GM13976 (cell line): ENCODE measurements around the gene FAM236A.
"Not testable (repeated sequence)": the region's sequence is repeated elsewhere in the genome, so short reads cannot be mapped to it uniquely, and the experiment has no call there.

Experiments used
- DNase-seq: peaks from one replicate; pipeline ENCODE4 v3.0.0; 2012; ENCODE audit warnings: low spot score
- in situ Hi-C: fragments of 300-500 bp; cut with MboI; formaldehyde crosslinking; loops from one replicate; pipeline ENCODE4 v1.12.0; 2022; ENCODE audit warnings: low sequenced_read_pairs, mixed read lengths, inconsistent platforms; ENCODE audit not compliant: unreplicated experiment

FAM236A gene

DNA sequence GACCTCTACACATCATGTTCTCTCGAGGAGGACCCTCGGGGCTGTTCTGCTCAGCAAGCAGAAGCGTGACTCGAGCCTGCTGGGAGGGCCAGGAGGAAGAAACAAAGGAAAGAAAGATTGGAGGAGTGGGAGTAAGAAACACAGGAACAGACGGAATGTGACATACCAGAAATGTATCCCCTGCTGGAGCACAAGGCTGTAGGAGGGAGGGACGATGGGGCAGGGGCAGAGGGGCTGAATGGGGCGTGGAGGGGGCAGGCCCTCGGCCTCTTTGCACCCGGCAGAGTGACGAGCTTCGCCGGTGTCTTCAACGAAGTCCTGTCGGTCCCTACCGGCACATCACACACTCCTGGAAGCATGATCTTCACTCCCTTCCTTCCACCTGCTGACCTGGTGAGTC lies at the start of gene FAM236A:
Gene FAM236A (plus strand): TSS at position 301 of the 400 bp plus-strand sequence. CDS start 57 bp downstream, at position 358.
- in situ Hi-C loops, DNase-seq: not testable (repeated sequence)

DNA sequence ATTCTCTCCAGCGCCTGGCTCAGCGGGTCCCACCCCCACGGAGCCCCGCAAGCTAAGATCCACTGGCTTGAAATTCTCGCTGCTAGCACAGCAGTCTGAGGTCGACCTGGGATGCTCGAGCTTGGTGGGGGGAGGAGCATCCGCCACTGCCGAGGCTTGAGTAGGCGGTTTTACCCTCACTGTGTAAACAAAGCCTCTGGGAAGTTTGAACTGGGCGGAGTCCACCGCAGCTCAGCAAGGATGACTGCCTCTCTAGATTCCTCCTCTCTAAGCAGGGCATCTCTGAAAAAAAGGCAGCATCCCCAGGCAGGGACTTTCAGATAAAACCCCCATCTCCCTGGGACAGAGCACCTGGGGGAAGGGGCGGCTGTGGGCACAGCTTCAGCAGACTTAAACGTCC lies 48.3 kb upstream of the FAM236A start:
- DNase-seq, in situ Hi-C loops: not testable (repeated sequence)

DNA sequence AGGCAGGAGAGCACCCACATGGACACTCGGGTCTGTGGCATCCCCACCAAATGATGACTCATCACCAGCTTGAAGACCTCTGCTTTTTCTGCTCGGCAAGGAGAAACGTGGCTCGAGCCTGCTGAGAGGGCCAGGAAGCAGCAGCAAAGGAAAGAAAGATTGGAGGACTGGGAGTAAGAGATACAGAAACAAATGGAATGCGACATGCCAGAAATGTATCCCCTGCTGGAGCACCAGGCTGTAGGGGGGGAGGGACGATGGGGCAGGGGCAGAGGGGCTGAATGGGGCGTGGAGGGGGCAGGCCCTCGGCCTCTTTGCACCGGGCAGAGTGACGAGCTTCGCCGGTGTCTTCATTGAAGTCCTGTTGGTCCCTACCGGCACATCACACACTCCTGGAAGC lies 25.7 kb upstream of the FAM236A start, which contains the start of gene FAM236C:
Gene FAM236C (plus strand): TSS at position 301 of the 400 bp plus-strand sequence. CDS start 100 bp downstream, outside the sequence.
- in situ Hi-C loops, DNase-seq: not testable (repeated sequence)

DNA sequence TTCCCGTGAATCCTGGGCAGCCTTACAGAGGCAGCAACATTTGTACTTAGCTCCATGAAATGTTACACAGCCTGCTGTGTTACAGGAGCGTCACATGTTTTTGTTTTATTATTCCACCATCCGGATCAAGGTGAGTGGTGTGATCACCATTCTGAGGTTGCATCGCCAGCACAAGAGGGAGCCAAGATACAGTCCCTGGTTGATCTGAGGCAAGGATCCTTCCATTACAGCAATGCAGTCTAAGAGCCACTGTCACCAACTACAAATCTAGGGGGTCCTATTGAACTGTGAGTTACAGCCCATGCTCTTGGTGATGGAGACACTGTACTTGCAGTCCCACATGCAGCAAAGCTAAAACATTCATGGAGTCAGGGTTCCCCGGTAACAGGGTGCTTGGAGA lies 21.9 kb upstream of the FAM236A start:
- DNase-seq, in situ Hi-C loops: not testable (repeated sequence)

DNA sequence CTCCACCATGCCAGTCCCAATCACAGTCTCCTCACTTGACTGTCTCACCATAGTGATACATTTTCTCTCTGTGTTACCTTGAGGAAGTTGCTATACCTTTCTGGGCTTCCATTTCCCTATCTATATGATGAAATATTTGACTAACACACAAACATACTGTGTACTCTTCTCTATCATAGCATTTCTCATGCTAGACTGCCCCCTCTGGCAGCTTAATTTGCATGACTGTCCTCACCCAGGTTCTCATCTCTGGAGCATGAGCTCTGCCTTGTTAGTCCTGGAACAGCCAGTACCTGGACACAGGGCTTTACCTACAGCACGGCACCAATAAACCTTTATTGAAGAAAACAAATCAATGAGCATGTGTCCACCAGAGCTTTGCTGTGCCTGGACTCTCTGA lies 5.7 kb upstream of the FAM236A start:
- in situ Hi-C loops, DNase-seq: not testable (repeated sequence)

DNA sequence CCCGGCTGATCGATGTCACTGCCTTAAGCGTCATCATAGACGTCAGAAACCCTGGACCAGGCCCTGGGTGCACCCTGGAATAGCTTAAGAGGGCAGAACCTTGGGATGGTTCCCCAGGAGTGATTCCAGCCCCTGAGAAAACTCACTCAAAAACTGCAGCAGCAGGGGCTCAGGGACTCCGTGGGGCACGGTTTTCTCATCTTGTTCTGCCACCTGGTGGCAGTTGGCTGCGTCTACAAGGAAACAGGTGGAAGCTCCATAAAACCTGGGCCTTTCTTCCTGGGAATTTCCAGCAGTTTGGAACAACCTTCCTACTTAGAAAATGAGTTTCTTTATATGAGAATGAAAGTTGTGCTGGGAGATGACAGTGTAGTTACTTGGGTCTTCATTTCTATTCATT lies 1.6 kb upstream of the FAM236A start:
- in situ Hi-C loops, DNase-seq: not testable (repeated sequence)

DNA sequence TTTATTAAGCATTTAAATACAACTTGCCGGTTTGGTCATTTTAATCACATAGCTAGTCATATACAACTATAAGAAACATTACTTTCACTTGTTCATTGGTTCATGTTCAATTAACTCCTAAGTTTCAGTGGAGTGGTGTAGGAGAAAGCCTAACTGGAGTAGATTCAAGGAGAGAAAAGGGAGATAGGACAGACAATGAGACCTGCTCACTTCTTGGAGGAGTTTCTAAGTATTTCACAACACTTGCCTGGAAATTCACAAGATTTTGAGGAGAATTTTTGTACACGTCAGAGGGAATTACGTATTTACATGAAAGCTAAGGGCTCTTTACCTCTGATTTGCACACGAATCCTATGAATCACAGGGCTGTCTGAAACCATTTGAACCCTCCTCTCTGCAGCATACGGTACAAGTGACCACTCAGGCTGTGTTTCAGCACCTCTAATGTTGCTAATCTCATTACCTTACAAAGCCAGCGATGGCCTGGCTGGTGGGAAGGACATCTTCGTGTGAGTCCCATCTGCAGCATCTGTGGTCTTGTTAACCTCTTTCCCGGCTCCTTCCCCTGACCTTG lies 1.0 kb upstream of the FAM236A start:
- in situ Hi-C loops, DNase-seq: not testable (repeated sequence)

DNA sequence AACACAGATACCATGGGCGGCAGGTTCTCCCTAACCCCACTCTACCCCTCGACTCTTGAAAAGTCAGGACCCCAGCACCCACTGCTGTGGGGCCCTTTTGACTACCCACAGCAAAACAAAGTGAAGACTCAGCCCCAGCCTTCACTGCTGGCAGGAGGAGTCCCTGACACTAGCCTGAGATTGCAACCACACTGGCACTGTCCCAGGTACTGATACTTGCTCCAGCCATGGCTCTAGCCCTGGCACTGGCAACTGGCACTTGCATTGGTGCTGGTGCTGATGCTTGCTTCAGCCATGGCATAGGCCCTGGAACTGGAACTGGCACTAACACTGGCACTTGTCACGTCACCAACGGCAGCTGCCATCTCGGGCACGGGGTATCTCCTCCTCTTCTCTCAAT lies 4.3 kb downstream of the FAM236A start:
- in situ Hi-C loops: not testable (repeated sequence)

DNA sequence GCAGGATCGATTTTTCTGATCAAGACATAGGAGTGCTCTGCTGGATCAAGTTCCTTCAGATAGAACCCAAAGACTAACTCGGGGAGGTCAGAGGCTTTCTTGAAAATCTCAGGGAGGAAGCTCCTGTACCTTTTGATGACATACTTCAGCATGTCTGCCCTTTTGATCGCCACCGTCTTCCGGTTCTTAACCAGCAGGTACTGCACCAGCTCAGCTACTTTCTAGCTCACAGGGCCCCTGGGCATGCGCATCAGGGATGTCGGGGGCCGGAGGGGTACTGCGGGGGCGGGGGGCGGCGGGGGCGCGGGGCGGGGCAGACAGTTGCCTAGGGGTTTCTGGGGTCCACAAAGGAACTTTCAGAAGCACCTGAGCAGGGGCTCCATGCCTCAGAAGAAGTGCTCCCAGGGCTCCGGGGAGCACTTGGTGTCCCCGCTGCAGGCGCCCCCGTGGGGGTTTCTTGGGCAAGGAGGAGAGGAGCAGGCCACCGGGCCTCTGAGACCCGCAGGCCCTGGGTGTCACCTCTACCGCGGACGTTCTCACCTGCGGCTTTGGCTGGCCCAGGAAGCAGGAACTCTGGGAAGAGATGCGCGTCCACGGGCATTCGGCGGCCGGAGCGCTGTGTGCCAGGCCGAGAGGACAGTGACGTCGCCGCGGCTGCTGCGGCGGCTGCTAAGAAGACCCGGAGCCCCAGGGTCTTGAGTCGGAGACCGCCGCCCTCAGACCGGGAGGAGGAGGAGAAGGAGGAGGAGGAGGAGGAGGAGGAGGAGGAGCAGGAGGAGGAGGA lies 5.2 kb downstream of the FAM236A start:
- DNase-seq, in situ Hi-C loops: not testable (repeated sequence)

More for the DNA sequence above, 4.3 kb downstream of the FAM236A start:
- not testable (repeated sequence) for DNase-seq

DNA sequence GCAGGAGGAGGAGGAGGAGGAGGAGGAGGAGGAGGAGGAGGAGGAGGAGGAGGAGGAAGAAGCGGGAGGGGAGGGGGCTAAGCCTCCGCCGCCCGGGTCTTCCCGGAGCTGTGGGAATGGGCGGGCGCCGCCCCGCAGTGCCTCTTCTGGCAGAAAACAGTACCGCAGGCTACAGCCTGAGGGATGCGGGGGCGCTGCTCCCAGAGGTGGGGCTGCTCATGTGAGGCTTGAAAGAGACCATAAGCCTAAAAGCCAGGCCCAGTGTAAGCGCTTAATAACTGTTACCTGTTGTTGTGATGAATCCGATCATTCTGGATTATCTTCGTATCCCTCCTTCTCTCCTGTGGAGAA lies 5.8 kb downstream of the FAM236A start, which contains the start of gene DMRTC1:
Gene DMRTC1 (minus strand): TSS at position 19 of the 351 bp plus-strand sequence. CDS start 68,143 bp downstream, outside the sequence.
- in situ Hi-C loops, DNase-seq: not testable (repeated sequence)

DNA sequence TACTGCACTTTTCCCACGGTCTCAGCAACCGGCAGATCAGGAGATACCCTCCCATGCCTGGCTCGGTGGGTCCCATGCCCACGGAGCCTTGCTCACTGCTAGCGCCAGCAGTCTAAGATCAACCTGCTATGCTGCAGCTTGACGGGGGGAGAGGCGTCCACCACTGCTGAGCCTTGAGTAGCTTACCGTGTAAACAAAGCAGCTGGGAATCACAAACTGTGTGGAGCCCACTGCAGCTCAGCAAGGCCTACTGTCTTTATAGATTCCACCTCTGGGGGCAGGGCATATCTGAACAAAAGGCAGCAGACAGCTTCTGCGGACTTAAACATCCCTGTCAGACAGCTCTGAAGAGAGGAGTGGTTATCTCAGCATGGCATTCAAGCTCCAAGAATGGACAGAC lies 22.0 kb downstream of the FAM236A start:
- DNase-seq, in situ Hi-C loops: not testable (repeated sequence)

DNA sequence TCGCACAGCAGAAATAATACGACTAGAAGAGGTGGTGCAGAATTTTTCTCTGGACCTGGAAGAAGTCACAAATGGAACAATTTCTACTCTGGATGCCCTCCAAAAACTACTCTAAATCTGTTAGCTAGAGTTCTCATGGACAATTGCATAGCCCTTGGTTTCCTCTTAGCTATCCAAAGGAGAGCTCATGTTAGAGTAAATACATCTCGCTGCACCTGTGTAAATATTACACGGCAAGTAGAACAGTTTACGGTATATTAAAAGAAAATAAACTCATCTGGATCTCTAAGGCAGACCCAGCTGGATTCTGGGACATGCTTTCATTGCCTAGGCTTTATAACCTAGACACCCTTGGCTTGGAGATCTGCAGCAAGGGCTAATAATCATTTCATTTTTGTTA lies 33.9 kb downstream of the FAM236A start:
- DNase-seq, in situ Hi-C loops: not testable (repeated sequence)

DNA sequence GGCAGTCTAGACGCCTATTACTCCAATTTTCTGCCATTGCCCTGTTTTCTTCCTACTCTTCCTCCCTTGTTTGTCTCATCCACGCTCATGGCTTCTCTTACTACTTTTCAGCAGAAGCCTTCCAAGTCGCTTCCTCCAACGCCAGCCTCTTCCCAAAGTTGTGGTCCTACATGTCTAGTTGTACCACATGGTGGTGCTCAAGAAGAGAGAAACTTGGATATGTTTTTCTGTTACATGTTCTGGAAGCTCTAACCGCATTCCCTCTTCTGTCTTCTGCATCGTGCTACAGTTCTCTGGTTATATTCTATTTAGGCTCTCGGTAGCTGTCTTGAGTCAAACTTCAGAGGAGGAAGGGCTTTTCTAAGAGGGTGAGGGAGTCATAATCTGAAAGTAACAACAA lies 36.9 kb downstream of the FAM236A start:
- in situ Hi-C loops: not testable (repeated sequence)

DNA sequence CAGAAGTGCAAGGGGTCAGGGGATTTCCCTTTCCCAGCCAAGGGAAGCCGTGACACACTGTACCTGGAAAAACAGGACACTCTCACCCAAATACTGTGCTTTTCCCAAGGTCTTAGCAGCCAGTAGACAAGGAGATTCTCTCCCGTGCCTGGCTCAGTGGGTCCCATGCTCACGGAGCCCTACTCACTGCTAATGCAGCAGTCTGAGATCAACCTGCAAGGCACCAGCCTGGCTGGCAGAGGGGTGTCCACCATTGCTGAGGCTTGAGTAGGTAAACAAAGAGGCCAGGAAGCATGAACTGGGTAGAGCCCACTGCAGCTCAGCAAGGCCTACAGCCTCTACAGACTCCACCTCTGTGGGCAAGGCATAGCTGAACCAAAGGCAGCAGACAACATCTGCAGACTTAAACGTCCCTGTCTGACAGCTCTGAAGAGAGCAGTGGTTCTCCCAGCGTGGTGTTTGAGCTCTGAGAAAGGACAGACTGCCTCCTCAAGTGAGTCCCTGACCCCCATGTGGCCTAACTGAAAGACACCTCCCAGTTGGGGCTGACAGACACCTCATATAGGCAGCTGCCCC lies 43.0 kb downstream of the FAM236A start:
- DNase-seq, in situ Hi-C loops: not testable (repeated sequence)

More for the DNA sequence above, 36.9 kb downstream of the FAM236A start:
- not testable (repeated sequence) for DNase-seq
